ENCODE data around the gene ZAP70.

Gene ZAP70

GRCh38 chr2:97752342-97753334 is 39.3 kb downstream of the ZAP70 start:
- no peak for DNase-seq (ENCODE audit: low spot score)

GRCh38 chr2:97754690-97755346 is 41.4 kb downstream of the ZAP70 start:
- DNase-seq (ENCODE audit: low spot score) = no peak

DNA sequence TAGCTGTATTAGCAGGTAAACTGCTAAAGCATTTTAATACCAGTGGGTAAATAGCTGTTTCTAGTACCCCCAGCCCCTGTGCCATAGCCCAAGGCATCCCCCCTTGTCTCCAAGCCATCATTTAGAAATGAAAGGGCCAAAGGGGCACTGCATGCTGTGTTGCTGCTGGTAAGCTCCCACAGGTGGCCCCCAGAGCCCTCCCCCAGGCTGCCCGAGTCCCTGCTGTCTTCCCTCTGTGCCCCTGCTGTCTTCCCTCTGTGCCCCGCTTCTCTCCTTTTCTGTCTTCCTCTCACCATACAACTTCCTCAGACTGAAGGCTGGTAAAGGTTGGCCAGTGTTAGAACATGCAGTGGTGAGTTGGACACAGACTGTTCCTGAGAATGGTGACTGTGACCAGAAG is 42.1 kb downstream of the ZAP70 start:
- no peak for DNase-seq (ENCODE audit: low spot score)

- no peak for DNase-seq (ENCODE audit: low spot score)
These were observed 43.7 kb downstream of the ZAP70 start for GRCh38 chr2:97757062-97757461.

DNA sequence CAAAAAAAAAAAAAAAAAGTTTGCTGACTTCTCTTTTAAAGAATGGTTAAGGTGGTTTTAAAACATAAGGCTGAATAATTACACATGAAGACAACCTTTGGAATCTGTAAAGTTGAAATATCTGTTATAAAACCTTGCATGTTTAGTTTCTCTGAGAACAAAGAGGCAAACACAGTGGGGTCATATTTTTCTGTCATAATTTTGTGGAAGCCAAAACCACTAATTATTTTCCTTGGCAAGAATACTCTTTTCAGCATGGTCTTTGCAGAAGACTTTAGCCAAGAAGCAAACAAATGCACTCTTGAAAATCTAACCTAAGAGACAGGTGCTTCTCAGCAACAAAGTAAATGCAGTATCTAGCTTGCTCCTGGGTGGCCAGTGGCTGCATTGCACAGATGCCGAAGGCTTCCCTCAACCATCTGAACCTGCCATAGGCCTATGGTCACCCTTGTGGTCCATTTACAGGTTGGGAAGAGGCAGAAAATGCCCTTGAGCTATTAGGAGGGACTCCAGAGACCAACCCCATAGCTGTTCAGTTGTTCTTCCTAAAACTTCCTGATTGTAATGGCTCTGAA is 44.8 kb downstream of the ZAP70 start:
- DNase-seq (ENCODE audit: low spot score) = no peak

GRCh38 chr2:97759727-97760407 is 46.5 kb downstream of the ZAP70 start:
- DNase-seq (ENCODE audit: low spot score) = no peak

DNA sequence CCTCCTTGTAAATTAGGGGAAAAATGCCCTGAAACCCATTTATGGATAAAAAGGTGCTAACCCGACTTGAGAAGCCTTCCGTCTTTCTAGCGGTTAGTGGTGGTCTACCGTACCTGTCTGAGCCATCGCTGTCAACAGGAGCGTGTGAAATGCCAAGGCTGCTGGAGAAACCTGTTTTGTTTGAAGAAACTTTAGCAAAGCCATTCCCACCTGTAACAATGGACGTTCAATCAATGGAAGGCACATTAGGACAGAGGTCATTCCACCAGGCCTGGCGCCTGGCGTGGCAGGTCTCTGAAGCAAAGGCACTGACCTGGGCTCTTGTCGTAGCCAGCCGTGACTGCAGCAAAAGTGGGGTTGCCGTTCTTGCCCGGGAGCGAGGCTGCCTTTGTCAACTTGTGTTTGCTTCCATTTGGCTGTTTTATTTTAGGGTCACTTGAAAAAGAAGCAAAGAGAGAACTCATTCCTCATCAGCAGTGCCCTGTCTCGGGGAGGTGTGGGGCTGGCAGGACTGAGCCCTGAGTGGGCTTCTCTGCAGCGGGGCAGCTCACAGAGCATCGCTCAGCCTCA is 47.2 kb downstream of the ZAP70 start:
- DNase-seq (ENCODE audit: low spot score) = no peak

- no peak for DNase-seq (ENCODE audit: low spot score)
These were observed 47.8 kb downstream of the ZAP70 start for GRCh38 chr2:97761192-97761591.

DNA sequence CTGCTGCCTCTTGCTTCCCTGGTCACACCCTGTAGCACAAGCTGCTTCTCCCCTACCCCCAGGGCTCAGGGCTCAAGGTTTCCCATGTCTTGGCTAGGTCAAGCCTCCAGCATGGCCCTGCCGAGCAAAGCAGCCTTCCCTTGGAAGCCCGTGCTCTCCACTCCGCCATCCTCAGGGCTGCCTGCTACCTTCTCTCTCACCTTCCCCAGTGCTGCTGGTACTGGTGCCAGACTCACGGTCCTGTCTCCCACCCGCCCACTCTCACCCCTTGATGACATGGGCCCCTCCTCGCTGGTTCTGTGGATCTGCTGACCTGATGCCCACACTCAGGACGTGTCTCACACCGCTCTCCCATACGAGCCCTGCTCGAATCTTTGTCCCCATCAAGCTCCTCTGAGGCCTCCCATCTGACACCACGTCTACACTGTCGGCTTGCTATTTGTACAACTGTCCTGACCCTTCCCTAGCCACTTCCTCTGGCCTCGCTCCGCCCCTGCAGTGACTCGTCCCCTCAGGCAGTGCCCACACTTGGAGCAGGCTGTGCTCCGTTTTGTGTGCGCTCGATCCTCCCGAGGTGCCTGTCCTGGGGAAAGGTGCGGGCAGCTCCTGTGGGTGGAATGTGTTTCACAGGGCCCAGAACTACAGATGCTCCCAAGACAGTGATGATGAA is 49.9 kb downstream of the ZAP70 start:
- no peak for DNase-seq (ENCODE audit: low spot score)

DNA sequence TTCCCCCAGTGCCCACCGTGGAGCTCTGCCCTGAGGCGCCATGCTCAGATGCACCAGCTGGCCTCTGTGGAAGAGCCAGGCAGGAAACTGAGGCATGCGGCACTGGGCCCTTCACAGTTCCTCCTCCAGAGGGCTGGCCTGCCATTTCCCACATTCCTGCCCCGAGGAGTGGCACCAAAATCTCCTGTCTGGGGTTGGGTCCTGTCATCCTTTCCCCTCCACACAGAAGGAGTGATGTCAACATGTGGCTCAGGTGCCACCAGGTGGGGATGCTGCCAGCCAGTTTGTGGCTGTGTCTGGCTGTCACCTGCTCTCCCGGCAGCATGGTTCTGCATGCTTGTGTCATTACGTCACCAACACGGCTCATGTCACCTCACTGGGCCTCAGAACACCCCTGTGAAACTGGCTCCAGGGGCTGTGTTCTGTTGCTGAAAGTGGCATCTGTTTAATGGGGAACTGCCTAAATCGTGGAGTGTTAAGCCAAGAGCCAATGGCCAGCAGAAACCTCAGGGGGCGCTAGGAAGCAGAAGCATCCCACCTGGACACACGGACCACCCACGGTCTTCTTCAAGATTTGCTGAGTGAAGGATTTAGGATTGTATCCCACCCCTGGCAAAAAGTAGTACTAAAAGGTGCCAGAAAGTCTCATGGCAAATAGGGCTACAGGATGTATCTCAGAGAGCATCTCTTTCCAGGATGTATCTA is 51.3 kb downstream of the ZAP70 start:
- no peak for DNase-seq (ENCODE audit: low spot score)

- DNase-seq (ENCODE audit: low spot score) = no peak
These were observed 52.6 kb downstream of the ZAP70 start for GRCh38 chr2:97765933-97766332.

DNA sequence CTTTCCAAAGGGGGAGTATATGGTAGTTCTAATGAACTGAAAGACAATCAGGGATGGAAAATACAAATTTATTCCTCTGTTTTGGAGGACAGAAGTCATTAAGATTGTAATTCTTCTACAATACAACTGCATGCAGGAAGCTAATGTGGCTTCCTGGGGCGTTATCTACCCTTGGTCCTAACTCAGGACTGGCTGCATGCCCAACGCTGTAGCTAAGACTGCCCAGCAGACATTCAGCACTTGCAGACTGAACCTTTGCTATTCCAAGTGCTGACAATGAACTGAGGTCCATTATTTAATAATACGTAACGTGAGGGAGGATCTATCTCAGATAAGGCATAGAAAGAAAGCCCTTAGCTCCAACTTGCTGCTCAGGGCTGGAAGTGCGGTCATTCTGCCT is 53.2 kb downstream of the ZAP70 start:
- DNase-seq (ENCODE audit: low spot score) = no peak

GRCh38 chr2:97769308-97769707 is 55.9 kb downstream of the ZAP70 start:
- DNase-seq (ENCODE audit: low spot score) = no peak

- DNase-seq (ENCODE audit: low spot score) = no peak
These were observed 56.3 kb downstream of the ZAP70 start for GRCh38 chr2:97769711-97770110.

- no peak for DNase-seq (ENCODE audit: low spot score)
These were observed 57.1 kb downstream of the ZAP70 start for GRCh38 chr2:97770445-97770844.

GRCh38 chr2:97774425-97774824 is 61.0 kb downstream of the ZAP70 start:
- no peak for DNase-seq (ENCODE audit: low spot score)

DNA sequence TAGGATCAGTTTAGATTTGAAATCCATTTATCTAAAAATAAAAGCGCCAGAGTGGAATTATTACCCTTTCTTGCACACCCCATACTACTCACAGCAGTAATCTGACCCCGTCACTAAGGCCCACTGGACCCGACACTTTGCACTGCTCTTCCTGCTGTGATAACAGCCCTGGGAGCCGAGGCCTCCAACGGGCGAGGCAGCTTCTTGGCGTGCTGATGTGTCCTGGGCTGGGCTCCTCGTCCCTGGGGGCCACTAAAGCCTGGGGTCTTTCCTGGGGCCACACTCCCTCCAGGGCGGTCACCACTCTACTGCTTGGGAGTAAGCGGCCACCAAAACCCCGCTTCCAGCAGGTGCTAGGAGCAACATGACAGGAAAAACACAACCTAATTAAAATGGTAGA is 61.7 kb downstream of the ZAP70 start:
- no peak for DNase-seq (ENCODE audit: low spot score)

DNA sequence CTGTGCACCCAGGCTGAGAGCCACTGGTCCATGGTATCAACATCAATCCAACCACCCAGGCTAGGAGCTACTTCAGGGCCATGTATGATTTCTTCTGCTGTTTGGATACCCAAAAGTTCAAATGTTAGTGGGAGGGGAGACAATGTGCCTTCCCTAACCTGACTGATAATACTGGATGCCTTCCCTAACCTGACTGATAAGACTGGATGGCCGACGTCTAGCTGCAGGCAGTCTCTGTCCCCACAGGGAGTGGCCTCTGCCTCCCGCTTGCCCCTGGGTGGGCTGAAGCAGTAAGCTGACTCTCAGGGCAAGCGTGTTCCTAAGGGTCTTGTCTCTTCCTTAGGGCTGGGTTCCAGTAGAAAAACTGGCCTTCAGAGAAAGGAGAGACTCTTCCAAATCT is 65.8 kb downstream of the ZAP70 start:
- no peak for DNase-seq (ENCODE audit: low spot score)

GRCh38 chr2:97781981-97782380 is 68.6 kb downstream of the ZAP70 start:
- no peak for DNase-seq (ENCODE audit: low spot score)

- DNase-seq (ENCODE audit: low spot score) = no peak
These were observed 71.6 kb downstream of the ZAP70 start for GRCh38 chr2:97784953-97785352.

- DNase-seq (ENCODE audit: low spot score) = no peak
These were observed 72.4 kb downstream of the ZAP70 start for GRCh38 chr2:97785818-97786217.
